Hematopoietic multipotent progenitor cell treated with erythropoietin and hydrocortisone succinate and interleukin-3 and kit ligand, for 17 days (in vitro differentiated cells): Measurements from ENCODE around the gene GTF3C4.
"Not testable (repeated sequence)": the region's sequence is repeated elsewhere in the genome, so short reads cannot be mapped to it uniquely, and the experiment has no call there.

Experiments used
- DNase-seq: peaks from one replicate; pipeline ENCODE4 v3.0.0-alpha.2; 2015; ENCODE audit warnings: low spot score

Gene GTF3C4

DNA sequence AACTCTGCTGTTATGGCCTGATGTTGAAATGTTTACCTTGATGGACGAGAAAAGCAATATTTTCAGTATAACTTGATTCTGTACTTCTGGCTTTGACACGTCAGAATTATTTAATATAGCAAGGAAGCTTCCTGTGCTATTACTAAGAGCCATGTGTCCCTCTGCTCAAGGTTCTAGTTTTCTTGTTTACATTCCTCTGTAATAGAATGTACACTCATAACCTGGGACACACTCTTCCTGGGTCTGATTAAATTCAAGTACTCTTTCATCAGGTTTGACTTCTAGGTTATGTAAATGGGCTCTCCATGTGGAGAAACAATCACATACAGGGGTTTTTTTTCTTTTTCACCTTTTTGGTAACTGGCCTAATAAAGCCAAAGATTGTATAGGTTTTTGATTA lies 33.1 kb downstream of the GTF3C4 start:
- DNase-seq, result no peak

DNA sequence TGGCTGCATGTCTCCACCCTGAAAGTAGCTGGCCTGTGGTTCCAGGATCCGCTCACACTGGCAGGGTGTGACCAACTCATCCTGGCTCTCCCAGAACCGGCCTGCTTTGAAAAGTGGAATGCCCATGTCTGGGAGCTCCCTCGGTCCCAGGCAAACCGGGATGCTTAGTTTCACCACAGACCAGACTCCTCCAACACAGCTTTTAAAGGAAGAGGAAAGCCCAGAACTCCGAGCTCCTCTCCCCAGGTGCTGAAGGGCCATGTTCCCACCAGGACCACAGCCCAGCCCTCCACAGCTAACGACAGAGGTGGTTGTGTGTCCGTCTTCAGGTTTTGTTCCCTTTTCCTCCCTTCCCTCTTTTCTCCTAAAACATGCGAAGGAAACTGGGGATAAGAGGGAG lies 38.0 kb downstream of the GTF3C4 start:
- no peak for DNase-seq

DNA sequence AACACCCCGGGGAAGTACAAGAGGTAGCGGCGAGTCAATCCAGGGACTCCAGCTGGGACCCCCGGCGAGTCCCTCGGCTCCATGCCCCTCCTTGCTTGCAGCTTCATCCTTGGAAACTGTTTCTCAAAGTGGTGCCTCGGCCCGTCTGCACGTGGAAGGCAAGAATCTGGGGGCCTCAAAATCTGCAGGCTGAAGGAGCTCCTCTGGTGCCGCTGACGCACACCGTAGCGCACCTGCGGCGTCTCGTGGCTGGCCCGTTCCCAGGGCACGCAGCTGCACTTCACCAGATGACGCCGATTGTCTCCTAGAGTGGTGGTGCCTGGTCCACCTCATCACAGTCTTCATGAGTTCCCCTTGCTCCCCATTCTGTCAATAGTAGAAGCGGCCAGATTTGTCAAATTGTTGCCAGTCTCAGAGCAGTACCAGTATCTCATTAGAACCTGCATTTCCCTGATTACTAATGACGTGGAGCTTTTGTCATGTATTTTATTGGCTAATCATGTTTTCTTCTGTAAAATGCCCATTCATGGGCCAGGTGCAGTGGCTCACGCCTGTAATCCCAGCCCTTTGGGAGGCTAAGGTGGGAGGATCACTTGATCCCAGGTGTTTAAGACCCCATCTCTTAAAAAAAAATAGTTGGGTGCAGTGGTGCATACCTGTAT lies 38.6 kb downstream of the GTF3C4 start:
- no peak for DNase-seq

DNA sequence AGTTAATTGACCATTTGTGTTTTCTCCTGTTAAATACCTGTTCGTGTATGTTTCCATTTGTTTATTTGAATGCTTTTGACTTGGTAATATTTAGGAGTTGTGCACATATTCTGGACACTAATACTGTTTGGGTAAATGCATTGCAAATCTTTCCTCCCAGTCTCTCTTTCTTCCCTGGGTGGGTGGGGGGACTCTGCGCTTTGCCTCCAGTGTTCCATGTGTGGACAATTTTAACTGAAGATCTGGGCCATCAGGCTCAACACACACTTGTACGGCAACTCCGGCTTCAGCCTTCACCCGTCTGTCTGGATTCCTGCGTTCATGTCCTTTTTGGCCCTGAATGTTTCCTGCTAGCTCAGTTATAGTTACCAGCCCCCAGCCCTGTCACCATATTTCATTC lies 40.1 kb downstream of the GTF3C4 start:
- no peak for DNase-seq

DNA sequence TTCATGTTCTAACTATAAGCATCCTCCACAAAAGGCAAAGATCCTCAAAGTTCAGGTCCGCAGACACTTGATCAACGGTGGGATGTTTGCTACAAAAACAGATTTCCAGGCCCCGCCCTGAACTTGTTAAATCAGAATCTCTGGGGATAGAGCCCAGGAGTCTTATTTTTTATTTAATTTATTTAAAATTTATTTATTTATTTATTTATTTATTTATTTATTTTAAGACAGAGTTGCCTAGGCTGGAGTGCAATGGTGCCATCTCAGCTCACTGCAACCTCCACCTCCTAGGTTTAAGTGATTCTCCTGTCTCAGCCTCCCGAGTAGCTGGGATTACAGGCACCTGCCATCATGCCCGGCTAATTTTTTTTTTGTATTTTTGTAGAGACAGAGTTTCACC lies 40.9 kb downstream of the GTF3C4 start:
- not testable (repeated sequence) for DNase-seq

DNA sequence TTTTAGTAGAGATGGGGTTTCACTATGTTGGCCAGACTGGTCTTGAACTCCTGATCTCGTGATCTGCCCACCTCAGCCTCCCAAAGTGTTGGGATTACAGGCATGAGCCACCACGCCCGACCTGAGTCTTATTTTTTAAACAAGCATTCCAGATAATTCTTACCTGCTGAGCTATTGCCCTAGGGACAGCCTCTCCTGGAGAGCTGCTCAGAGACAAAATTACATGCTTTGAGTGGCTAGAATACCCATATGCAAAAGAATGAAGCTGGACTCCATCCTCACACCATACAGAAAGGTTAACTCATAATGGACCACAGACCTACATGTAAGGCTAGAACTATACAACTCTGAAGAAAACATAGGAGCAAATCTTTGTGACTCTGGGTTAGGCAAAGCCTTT lies 41.6 kb downstream of the GTF3C4 start:
- no peak for DNase-seq

DNA sequence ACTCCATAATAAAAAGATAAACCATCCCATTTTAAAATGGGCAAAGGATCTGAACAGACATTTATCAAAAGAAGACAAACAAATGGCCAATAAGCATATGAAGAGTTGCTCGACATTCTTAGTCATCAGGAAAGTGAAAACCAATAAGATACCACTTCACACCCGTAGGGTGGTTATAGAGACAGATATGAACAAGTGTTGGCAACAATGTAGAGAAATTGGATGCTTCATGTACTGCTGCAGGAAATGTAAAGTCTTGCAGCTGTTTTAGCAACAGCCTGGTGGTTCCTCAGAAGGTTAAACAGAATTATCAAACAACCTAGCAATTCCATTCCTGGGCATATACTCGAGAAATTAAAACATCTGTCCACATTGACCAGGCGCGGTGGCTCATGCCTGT lies 42.5 kb downstream of the GTF3C4 start:
- DNase-seq, result no peak

DNA sequence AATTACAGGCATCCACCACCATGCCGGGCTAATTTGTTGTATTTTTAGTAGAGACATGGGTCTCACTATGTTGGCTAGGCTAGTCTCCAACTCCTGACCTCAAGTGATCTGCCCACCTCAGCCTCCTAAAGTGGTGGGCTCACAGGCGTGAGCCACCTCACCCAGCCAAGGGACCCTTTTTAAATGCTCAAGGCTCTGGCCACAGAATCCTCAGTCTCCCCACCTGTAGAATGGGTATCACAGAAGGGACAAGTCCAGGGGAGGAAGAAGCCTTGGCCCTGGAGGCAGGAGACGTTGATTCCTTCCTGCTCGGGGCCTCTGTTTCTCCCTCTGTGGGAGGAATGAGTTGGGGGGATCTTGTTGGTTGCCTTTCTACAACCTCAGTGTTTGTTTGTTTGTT lies 45.7 kb downstream of the GTF3C4 start:
- no peak for DNase-seq

DNA sequence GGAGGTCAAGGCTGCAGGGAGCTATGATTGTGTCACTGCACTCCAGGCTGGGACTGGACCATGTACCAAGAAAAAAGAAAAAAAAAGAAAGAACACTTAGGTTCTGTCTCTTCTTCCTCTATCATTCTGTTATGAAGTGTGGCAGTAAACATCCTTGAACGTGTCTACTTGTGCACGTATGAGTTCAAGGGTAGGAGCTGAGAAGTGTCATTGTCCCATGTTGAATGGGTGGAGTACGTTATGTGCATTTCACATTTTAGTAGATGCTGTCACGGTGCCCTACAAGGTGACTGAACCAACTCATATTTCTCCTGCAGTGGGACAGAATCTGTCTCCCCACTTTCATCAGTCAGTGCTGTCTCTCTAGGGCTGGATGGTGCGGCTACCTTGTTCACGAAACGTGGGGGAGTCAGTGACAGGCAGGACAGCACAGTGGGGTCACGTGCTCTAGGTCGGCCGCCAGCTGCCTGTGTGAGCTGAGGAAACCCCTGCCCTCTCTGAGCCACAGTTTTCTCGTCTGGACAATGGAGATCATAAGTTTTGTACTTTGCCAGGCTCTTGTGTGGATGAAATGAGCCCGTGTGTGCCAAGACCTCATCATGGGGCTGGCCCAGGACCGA lies 47.2 kb downstream of the GTF3C4 start:
- DNase-seq, result no peak

DNA sequence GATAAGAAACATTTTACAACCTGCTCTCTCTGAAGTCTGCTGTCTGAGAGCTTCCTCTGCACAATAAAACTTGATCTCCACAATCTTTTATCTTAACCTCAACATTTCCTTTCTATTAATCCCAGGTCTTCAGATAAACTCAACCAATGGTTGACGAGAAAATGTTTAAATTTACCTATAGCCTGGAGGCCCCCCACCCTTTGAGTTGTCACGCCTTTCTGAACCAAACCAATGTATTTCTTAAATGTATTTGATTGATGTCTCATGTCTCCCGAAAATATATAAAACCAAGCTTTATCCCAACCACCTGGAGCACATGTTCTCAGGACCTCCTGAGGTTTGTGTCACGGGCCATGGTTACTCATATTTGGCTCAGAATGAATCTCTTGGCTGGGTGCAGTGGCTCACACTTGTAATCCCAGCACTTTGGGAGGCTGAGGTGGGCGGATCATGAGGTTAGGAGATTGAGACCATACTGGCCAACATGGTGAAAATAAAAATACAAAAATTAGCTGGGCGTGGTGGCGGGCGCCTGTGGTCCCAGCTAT lies 48.2 kb downstream of the GTF3C4 start:
- DNase-seq, result not testable (repeated sequence)

DNA sequence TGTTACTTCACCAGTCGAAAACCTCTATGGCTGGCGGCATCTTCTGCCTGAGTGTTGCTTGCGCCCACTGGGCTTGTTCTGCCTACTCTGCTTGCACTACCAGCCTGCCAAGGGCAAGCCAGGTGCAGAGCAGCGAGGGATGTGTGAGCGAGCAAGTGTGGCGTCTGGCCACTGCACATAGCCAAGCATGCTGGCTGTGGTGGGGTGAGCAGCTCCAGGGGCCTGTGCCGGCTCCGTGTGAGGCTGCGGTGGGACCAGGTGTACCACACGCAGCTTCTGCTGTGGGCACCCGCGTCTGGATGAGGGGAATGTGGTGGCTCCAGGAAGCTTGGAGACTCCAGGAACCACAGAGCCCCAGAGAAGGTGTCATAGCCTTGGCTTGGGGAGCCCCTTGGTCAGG lies 51.4 kb downstream of the GTF3C4 start:
- no peak for DNase-seq

DNA sequence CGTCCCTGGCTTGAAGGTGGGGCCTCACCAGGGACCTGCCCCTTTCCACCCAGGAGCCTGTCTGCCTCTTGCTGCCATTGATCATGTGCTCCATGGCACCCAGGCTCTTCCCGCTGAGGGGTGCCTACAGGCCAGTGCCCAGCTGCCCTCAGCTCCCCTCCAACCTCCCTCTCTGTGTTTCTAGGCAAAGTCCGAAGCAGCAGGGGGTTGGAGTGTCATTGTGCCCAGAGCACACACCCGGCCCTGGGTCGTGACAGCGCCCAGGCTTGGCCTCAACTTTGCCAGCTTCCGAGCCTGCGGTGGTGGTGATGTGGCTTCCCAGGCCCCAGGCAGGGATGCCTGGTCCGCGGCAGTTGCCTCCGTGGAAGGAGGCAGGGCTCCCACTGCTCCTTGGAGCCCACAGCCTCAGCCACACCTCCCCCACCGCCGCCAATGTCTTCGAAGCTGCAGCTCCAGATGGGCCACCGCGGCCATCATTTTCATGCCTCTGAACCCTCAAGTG lies 52.4 kb downstream of the GTF3C4 start:
- no peak for DNase-seq

DNA sequence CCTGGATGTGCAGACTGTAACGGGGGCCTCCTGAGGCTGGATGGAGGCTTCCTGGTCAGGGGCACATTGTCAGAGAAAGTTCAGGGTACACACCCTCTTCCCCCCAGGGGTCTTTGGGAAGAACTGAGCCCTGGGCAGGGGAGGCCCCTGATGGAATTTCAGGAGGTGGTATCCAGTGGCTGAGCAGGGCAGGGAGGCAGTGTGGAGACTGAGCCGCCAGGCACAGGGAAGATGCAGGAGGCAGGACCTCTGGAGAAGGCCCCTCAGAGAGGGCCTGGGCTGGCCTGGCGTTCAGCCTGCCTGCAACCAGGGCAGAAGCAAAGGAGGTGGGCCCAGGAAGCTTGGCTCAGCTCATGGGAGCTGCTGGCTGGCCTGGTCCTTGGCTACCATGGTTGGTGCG lies 53.5 kb downstream of the GTF3C4 start:
- DNase-seq, result no peak

DNA sequence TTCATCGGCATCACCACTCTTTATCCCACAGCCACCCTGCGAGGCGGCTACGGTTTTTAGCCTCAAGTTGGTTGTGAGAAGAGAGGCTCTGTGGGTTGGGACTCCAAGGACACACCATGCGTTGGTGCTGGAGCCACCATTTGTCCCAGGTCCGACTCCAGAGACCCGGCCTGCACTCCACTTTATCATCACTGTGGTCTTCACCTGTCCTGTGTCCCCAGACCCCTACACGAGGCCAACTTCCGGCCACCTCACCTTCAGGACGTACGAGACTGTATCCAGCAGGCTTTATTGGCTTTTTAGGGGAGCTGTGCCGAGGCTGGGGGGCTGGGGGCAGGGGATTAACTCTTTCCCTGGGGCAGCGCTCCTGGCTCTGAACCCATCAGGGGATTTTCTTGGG lies 55.0 kb downstream of the GTF3C4 start:
- DNase-seq, result no peak

DNA sequence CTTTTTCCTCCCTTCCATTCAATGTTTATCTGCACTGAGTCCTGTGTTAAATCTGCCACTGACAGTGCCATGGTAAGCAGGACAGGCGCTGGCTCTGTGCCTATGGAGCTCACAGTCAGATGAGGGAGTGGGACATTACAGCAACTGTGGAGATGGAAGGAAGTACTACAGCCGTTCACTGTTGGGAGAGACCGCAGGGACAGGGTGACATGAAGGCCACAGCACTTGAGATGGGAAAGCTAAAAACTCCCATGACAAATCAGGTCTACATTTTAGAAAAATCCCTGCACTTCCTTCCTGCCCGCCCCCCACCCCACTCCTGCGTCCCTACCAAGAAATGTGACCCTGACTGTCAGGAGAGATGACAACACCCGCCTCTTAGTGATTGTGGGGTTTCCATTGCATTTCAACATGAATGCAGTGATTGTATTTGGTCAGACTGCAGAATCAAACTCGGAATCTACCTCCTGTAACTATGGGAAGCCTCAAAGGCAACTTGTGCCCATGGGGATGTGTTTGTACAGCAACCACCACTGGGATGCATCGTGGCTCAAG lies 56.4 kb downstream of the GTF3C4 start:
- no peak for DNase-seq

DNA sequence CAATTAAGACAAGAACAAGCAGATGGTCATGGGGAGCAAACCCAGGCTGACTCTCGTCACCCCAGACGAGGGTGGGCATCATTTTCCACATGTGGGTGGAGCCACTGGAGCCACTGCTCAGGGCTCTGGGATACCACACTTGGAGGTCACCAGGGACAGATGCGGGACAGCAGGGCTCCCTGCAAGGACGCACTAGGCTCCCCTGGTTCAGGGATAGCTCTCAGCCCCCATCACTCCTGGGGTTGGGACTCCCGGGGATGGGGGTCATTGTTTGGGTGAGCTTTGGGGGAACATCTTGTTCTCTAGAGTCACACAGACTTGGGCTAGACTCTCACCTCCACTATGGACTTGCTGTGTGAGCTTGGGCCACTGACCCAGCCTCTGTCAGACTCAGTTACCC lies 57.8 kb downstream of the GTF3C4 start:
- DNase-seq, result no peak

DNA sequence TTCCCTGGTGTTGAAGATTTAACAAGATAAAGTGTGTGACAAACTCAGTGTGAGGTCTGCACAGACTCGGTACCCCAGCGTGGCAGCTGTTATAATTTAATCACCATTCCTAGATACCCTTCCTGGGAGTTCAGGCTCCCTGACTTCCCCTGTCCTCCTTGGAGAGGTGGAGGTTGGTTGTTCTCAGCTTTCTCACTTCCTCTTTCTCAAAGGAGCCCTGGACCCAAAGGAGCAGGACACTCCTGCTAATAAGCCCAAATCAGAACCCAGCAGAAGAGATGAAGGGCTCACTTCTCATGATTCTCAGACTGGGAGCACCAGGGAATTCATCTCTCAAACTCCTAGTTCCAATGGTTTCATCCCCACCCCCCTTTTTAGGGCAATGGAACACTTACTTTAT lies 58.2 kb downstream of the GTF3C4 start:
- DNase-seq, result no peak

DNA sequence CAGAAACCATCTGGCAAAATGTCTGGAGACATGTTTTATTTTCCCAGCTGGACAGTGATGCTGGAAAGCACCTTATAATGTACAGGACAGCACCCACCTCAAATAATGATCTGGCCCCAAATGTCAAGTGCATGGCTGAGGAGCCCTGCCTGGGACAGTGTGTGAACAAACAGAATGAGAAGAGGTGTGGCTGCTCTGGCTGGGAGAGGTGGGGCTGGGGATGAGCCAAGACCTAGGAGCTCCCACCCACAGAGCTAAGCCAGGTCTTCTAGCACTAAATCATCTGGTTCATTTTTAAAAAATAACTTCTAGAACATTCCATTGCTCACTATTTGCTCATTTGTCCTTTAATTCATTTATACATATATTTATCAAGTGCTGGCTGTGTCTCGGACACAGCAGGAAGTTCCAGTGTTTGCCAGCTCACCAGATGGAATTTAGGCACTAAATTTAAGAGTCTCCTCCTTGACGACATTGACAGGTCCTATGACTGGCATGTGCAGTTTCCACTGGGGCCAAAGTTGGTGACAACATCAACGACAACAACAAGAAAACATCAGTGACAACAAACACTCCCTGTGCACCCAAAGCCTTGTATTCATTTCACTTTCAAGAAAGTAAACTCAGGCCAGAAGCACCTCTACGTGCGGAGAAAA lies 59.1 kb downstream of the GTF3C4 start:
- DNase-seq, result no peak

DNA sequence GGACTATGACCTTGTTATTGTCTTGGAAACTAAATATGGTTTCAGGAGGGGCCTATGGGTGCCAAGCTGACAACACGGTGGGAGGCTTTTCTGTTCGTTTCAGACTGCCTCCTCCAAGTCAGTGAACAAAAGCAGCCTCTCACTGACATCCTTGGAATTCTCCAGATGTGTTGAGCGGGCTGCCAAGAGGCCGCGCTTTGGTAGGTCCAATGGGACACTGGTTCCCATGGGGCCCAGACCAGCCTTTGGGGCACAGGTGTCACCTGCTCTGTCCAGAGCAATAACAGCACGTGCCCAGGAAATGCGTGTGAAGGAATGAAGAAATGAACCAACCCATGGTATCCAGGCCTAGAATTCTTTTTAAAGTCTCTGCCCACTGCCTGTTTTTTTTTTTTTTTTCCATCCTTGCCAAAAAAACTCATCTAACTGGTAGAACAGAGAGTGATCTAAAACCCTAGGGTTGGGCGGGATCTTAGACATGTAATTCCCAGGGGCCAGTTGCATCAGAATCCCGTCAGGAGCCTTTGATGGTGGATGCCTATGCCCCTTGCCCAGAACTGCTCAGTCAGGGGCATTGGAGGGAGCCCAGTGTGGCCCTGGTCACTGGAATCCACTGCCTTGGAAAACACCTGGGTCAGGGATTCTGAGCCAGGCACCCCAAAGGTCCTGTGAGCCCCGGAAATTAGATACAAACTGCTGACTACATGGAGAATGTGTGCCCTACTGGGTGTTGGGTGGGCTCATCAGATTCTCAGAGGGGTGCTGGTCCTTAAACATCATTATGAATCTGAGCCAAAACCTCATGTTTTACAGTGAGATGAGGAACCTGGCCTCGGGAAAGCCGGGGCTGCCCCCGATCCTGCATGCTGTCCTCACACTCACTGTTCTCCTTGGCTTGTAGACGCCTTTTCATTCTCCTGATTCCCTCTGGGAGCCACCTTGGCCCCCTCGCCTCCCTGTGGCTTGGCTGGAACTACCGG lies 60.1 kb downstream of the GTF3C4 start:
- no peak for DNase-seq

DNA sequence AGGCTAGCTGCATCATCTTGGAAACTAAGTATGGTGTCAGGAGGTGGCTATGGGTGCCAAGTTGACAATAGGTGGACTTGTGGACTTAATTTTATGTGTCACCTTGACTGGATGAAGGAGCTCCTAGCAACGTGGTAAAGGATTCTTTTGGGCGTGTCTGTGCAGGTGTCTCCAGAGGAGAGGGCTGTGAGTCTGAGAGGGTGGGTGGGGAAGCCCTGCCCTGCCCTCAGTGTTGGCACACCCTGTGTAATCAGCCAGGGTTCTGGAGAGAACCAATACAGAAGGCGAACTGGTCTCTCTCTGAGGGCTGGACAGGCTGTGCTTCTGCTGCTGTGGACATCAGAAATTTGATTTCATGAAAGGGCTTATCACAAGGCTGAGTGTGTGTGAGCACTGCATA lies 61.0 kb downstream of the GTF3C4 start:
- no peak for DNase-seq

DNA sequence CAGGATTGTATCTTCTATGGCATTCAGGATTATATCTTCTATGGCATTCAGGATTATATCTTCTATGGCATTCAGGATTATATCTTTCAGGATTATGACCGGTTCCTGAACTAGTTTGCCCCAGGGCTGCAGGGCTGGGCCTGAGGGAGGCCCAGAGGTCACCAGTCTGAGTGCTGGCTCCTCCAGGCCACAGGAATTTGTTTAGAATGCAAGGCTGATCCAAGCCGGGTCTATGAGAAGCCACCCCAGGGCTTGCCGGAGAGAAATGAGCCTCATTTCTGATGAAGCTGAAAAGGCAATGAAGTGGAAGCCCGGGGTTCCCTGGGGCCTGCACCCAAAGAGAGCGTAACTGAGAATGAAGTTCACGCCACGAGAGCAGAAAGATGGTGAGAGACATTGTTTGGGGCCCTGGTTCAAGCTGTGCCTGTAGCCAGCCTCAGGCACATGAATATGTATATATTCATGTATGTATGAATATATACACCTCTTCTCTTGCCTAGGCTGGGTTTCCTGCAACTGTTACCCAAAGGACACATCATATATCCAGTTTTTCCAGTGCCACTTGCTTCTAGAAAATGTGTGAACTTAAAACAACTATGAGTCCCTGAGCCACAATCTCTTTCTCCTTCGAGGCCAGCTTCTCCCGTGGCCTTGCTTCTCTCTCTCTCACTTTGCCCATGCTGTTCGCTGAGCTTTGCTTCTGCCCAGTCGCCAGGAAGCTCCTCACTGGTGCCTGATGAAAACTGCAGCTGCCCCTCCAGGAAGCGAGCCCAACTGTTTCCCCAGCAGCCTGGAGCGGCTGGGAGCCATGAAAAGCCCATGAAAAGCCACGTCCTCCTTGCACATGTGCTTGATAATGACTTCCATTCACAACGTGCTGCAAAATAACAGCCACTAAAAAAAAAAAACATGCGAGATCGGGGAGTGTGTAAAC lies 62.3 kb downstream of the GTF3C4 start:
- DNase-seq, result no peak
